ENCODE results near the gene FCN2.

FCN2 gene

DNA sequence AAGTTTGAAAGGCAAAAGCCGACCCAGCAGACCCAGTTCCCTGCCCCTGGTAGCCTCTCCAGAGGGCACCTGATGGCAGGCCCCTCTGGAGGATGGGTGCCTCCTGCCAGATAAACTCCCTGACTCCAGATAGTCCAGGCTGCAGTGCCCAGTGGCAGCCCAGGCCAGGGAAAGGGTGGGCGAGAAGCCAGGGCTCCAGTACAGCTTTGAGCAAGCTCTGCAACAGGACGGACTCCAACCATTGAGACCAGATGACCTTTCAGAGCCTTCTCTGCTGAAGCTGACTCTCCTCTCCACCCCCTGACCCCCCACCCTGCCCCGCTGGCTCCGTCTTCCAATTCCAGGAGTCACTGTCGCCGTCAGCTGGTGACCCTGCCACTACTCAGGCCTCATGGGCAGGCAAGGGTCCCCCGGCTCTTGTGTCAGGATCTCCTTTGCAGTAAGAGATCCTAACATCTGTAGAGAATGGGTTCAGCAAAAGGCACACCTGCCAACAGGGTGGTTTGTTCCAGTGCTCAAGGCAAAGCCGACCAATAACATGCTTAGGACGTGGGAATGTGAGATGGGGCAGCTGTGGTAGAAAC is 52.6 kb downstream of the FCN2 start:
- DNase-seq (ENCODE audit: low read depth): no peak

DNA sequence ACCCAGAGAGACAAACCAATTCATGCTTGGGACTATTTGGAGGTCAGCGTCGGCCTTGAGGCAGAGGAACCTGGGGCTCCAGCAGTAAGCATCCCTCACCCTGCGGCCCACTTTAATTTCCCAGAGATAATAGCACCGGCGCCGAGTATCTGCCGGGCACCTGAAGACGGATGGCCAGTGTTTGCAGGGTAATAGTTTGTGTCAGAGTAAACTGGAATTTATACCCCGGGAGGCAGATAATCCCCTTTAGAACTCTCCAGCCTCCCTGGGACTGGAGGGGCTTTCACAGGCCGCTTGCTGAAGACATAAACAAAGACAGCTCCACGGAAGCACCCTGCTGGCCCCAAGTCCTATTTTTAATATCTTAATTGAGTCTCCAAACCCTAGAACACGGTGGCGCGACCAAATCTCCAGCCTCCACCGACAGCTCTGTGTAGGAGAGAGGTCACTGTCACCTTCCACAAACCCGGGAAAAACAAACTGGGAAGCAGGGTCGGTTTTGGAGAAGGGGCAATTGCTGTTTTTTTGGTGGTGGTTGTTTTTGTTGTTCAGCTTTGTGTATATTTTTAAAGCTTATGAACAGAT is 54.5 kb downstream of the FCN2 start:
- no peak for DNase-seq (ENCODE audit: low read depth)

DNA sequence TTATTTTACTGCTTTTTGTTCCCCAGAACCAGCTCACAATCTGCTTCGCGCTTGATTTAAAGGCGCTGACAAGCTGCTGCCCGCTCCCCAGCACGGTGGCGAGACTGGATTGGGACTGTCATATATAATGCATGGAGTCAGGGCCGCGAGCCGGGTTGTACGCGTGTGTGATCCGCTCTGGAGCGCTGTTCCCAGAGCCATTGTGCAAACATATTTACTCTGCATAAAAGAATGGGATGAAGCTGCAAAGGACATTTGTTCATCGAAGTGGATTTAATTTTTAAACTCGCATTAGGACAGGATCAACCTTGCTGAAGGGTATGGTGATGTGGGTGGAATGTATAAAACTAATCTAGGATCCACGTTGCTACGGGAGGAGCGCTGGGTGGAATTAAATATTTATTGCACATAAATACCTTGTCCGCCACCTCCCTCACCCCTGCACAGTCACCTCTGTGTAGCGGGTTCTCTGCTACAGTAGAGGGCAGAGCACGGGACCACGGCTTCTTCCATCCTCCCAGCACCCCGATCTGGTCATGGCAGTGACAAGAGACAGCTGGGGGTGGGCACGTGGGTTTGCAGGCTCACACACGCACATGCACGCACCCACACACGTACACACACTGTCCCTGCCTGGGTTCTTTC is 55.2 kb downstream of the FCN2 start:
- DNase-seq (ENCODE audit: low read depth): no peak

DNA sequence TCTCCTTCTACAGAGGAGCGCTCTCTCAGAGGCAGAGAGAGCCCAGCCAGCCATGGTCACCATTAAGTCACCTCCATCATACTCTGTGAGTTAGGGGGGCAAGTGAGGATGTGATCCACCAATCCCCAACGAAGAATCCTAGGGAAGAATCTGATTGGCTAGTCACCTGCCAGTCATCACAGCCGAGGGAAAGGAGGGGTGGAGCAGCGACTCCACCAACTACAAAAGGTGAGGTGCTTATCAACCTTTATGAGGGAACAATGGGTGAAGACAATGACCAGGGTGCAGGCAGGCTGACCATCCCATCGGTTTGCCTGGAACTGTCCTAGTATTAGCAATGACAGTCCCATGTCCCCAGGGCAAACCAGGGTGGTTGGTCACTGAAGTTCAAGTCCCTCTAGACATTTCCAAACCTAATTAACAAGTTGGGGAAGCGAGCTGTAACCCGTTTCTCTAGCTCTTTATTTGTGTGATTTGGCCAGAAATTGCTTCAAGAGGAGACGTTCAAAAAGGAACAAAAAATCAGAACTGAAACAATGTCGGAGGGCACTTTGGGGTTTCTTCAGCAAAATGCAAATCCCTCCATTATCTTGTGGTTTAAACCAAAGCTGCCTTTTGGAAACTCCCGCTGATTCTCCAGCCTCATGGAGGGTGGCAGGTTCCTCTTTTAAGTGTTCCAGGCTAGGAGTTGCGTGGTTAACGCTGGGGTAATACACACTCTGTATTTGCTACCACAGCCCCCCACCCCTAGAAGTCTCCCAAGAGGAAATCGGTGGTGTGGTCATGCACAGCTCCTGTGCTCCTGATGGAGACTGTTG is 55.9 kb downstream of the FCN2 start:
- no peak for DNase-seq (ENCODE audit: low read depth)

Measured in stimulated activated CD8-positive, alpha-beta memory T cell treated with anti-CD3 and anti-CD28 coated beads, Interleukin-15, amount 100 ng/mL, for 24 hours (primary cell).